Glomerular visceral epithelial cell (primary cell): ENCODE measurements around the gene FAM53A.

Experiments
- DNase-seq: peaks from one replicate; pipeline ENCODE4 v3.0.0-alpha.2; 2016; ENCODE audit errors: extremely low spot score

Gene FAM53A

DNA sequence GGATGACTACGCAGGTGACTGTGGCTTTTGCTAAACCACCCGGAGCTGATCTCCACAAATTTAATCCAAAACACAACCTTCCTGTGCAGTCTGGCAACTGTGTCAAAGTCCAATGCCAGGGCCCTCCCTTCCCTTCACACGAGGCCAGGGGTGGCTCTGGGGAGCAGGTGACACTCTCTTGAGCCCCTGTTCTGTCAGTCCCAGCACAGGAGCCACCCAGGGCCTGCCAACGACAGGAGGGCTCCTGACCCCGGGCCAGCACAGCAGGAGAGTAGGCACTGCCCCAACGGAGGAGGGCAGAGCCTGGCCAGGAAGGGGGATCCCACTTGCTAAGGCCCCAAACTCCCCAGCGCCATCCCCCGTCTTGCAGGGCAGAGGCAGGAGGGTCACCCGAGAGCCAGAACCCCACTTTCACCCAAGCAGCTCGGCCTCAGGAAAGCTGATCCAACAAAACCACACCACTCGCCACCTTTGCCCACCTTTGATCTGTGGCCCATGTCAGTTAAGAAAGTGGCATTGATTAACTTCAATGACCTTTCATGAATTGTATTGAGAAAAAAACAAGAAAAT is 44.7 kb downstream of the FAM53A start:
- DNase-seq, result no peak

DNA sequence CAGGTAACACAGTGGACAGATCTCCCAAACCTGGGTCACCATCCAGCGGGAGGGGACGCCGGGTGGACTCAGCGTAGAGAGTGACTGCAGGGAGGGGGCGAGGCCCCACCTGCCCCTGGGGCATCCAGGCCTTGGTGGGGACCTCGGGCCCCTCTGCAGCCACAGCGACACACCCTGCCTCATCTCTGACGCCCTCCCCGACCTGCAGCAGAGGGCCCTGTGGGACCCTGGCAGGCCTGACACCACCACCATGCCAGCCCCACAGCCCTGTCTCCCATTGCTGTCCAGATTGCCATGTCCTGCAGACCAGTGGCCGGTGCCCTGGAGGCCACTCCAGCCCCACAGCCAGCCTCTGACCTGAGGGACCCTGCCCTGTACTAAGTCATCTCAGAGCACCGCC is 45.2 kb downstream of the FAM53A start:
- DNase-seq, result no peak

DNA sequence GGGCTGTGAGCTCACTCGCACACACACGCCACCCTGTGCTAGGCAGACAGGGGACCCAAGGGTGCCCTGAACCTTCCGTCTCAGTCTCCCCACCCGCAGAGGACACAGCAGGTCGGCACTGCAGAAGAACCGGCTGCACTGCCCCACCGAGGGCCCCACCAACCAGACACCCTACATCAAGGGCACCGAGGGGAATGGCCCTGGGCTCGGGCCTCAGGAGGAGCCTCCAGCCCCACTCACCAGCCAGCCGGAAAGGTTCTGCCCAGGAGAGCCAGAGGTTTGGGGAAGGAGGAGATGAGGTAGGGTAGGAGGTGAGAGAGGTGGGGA is 45.9 kb downstream of the FAM53A start:
- DNase-seq, result no peak

DNA sequence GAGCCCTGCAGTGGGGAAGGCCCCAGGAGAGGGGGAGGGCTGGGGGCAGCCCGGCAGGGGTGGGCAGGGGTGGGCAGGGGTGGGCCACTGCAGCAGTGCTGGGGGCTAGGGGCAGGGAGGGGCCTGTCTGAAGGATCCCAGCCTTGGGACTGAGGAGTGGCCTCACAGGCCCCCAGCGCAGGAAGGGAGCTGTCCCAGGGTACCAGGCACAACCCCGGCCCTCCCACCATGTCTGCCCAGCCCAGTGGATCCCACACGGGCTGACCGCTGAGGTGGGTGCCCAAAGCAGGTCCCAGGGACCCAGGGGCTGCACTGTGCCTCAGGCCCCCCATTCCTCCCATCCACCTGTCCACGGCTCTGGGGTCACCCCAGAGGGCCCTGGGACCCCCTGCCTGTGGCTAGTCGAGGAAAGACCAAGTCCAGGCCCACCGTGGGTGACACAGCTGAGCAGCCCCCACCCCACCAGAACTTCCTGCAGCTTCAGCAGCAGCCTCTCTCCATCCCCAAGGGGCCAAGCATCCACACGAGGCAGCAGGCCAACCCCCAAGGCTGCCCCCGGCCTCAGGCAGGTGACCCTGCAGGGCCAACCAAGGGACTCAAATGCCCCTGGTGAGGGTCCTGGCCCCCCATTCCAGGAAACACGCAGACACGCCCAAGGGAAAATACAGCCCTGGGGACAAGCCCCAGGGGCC is 46.4 kb downstream of the FAM53A start:
- DNase-seq, result no peak

DNA sequence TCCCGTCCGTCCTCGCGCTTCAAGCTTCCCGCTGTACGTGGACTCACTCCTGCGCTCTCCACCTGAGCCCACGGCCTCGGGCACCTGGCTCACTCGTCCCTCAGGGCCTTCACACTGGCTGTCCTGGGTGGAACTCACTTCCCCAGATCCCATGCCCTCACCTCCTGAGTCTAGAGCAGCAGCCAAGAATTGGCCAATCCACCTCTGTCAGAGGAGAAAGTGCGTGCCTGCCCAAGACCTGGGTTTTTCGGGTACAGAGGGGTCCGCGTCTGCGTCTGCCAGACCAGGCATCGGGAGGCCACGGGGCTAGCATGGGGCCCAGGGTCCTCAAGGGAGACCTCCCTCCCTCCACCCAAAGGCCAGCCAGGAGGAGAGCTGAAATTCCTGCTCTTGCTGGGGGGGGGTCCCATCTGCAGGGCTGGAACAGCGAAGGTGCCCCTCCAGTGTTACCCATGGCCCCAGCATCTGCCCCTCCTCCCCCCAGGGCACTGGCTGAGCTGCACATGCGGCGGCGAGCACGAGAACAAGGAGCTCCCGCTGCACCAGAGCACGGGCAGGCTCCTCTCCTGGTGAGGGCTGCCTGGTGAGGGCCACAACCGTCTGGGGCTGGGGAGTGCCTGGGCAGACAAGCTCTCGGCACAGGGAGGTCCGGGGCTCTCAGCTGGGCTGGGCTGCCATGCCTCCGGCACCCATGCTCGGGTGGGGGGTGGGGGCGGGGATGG is 47.5 kb downstream of the FAM53A start:
- DNase-seq, result no peak

DNA sequence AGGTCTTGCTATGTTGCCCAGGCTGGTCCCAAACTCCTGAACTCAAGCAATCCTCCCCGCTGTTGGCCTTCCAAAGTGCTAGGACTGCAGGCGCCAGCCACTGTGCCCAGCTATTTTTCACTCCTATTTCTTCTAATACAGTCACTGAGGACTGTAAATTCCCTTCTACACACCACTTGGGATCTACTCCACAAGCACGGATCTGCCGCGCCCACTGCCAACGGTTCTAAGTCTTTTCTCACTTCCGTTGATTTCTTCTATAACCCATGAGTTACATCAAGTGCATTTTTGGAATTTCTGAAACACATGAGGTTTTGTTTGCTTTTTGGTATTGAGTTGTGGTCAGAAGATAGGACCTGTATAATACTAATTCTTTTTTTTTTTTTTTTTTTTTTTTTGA is 48.6 kb downstream of the FAM53A start:
- no peak for DNase-seq

DNA sequence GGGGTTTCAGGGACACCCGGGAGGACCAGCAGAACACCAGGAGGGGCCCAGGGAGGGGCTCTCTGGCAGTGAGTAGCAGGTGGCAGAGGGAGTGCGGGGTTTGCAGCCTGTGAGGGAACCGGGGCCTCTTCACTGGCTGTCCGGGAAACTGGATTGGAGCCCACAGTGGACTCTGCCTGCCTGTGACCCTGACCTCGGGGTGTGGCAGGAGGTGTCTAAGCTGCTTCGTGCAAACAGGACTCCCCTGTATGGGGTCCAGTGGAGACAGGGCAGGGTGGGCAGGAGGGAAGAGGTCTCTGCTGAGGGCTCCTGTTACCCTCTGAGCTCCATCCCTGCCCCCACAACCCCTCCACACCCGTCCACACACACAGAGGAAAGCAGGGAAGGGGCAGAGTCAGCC is 50.1 kb downstream of the FAM53A start:
- DNase-seq, result no peak

DNA sequence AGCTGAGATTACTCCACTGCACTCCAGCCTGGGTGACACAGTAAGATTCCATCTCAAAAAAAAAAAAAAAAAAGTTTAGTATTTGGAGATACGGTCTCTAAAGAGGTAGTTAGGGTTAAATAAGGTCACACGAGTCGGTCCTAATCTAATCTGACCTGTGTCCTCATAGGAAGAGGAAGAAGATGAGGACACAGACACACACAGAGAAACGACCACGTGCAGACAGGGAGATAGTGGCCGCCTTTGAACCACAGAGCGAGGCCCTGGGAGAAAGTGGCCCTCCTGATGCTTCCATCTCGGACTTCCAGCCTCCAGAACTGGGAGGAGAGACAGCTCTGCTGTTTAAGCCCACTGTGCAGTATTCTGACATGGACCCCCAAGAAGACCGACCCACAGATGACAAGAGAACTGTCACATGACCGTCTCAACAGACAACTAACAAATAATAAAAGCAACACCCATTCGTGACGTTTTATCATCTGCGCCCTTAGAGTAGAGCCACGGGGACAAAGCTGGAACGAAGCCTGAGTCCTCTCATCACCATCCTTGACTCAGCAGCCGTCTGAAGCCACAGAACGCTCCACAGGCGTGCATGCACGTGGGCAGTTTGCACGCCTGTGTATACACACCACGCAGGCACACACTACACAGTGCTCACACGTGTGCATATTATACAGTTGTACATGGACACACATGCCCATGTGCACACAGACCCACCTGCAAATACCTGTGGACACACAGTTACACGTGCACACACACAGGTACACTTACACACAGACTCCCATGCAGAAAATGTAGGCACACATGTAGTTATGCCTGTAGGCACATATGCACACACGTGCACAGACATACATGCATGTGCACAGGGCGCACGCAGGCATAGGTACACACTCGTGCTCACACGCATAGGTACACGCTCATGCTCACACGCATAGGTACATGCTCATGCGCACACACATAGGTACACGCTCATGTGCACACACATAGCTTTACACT is 51.7 kb downstream of the FAM53A start:
- no peak for DNase-seq

DNA sequence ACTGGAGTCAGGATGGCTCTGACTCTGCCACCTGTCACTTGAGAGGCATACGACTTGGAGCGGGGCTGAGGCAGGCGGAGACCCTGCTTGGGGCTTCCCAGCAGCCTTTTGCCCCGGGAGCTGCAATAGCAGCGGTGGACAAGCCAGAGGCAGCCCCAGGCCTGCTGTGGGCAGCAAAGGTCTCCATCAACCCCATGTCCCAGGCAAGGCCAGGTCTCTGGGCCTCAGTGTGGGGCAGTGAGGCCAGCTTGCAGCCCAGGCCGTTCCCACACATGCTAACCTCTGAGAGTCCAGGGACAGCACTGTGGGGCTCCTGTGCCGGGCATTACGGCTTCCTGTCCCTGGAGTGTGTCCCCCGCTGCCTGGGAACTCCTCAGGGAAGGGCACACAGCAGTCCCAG is 53.0 kb downstream of the FAM53A start:
- no peak for DNase-seq

DNA sequence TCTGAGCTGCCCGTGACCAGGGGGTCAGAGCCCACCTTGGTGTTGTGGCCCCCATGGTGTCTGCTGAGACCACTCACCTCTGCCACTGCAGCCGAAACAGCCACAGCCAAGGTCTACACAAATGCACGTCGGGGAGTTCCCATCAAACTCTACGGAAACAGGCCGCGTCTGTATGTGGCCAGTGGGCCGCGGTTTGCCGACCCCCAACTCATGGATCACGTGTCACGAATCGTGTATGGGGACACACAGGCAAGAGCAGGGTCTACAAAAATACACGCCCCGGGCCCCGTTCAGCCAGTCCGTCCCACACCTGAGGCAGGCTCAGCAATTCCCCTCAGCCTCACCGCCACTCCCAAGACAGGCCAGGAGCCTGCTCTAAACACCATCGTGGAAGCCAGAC is 53.8 kb downstream of the FAM53A start:
- no peak for DNase-seq

DNA sequence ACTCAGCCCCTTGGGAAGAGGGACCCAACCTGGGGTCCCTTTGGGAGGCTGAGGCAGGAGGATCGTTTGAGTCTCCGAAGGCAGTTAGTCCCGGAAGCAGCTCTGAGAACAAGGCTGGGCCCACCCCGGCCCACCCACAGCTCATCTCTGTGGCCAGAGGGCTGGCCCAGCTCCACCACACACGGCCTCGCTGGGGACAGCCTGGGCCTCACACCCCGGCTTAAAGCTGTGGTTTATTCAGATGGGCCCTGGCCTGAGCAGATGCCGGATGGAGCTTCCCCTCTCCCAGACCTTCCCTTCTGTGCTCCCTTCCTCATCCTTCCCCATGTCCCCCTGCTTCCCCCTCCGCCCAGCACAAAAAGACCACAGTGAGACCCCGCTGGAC is 54.4 kb downstream of the FAM53A start:
- no peak for DNase-seq

DNA sequence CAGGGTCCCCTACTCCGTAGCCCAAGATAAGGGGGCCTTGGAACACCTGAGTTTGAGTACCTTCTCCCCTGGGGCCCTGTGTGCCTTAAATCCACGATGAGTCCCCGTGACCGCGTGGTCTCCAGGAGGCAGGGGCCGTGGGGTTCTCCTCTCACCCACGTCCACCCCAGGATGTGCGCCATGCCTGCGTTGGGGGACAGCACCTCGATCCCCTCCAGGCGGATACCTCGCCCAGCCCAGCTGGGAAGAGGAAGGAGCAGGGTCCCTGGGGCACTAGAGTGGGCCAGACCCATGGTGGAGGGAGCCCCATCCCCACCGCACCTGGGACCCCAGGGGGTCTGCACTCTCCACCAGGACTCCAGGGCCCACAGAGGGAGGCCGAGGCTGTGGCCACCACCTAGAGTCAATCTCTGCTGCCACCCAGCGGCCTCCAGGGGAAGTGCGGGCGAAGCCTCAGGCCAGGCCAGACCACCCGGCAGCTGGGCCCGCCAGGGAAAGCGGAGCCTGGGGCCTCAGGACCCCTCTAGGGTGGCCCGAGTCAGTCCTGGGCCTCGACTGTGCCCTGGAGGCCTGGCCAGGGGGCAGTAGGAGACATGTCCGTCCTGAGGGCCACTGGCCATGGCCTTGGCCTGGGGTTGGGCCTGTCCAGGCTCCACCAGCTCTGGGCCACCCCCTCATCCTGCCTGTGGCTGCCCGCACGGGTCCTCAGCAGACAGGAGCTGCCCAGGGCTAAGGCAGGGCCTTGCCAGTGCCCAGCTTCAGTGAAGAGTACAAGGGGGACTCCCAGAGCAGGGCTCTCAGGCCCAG is 55.0 kb downstream of the FAM53A start:
- DNase-seq, result peak; percentile 49

DNA sequence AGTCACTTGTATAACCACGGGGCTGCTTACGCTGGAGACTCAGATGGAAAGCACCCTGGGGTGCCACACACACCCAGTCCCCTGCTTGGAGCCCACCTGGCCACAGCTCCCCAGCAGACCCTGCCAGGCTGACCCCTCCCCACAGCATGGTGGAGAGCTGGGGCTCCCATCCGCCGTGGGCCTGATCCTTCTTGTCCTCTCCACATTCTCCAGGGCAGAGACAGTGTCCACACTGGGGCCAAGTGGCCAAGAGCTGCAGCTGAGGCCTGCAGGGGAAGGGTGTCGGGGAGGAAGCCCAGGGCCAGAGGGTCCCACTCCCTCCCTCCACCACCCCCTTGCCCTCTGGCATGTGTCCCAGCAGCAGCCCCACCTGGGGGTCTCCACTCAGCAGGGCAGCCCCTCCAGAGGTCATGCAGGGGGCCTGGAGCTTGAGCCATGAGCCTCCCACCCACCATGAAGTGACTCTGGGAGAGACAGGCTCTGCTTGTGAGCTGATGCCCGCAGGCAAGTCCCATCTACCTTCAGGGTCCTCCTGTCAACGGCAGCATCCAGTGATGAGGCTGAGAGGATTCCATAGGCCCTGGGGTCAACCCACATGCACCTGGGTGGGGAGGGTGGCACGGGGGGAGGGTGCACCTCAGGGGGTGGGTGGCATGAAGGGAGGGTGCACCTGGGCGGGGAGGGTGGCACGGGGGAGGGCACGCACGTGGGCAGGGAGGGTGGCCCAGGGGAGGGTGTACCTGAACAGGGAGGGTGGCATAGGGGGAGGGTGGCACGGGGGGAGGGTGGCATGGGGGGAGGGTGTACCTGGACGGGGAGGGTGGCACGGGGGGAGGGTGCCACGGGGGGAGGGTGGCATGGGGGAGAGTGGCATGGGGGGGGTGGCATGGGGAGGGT is 56.4 kb downstream of the FAM53A start:
- no peak for DNase-seq

DNA sequence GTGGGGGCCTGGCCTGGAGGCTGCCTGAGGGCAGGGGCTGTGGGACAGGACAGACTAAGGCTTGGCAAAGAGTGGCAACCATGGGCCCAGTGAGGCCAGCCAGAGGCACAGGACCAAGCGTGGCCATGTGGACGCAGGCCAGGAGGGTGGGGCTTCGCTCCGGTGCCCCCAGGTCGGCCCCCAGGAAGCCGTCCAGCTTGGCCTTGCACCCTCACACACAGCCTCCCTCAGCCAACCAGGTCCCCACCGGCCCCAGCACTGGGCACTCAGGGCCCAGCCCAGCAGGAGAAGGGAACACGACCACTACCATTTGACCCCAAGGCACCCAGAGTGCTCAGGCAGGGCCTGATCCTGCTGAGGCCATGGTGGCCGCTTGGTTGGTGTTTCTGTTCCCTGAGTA is 57.2 kb downstream of the FAM53A start:
- no peak for DNase-seq

DNA sequence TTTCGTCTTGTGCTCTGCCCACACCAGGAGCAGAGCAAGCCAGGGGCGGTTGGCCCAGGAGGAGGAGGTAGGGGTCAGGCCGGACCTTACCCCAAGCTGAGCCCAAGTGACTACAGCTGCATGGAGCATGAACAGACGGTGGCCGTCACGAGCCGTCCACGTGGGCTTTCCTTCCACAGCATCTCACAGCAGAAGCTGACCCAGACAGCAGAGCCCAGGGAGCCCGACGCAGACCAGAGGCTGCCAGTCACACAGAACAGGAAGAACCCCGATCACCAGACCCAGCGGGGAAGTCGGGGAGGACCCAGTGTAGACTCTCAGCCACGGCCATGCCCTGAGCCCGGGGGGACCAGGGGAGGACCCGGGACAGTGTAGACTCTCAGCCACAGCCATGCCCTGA is 58.0 kb downstream of the FAM53A start:
- DNase-seq, result no peak

DNA sequence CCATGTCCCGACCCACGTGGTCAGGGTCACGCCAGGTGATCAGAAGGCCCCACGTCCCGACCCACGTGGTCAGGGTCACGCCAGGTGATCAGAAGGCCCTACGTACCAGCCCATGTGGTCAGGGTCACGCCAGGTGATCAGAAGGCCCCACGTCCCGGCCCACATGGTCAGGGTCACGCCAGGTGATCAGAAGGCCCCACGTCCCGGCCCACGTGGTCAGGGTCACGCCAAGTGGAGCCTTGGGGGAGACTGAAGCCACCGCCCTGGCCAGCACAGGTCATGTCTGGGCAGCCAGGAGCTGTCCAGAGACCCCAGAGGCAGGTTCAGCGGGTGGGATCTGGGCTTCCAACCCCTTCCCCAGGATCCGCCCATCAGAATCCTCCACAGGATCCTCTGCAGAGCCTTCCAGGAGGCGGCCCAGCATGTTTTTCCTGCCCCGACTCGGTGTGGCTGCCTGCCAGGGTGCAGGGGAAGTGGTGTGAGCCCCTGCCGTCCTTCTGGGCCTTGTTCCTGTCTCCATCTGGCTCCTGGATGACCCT is 58.4 kb downstream of the FAM53A start:
- DNase-seq, result no peak

DNA sequence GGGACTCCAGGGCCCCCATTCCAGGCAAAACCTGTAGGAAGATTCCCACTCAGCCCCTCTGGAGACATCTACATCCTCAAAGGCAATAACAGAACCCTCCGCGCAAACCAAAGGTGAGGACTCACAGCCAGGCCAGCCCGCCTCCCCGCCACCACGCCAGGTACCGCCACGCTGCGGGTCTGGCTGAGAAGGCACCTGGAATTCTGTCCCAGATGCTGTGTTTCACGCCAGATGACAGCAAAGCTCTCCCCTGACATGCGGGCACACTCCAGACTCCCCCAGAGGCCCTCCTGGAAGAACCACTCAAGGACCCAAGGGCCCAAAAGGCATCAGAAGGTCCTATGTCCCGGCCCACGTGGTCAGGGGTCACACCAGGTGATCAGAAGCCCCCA is 59.6 kb downstream of the FAM53A start:
- DNase-seq, result no peak

DNA sequence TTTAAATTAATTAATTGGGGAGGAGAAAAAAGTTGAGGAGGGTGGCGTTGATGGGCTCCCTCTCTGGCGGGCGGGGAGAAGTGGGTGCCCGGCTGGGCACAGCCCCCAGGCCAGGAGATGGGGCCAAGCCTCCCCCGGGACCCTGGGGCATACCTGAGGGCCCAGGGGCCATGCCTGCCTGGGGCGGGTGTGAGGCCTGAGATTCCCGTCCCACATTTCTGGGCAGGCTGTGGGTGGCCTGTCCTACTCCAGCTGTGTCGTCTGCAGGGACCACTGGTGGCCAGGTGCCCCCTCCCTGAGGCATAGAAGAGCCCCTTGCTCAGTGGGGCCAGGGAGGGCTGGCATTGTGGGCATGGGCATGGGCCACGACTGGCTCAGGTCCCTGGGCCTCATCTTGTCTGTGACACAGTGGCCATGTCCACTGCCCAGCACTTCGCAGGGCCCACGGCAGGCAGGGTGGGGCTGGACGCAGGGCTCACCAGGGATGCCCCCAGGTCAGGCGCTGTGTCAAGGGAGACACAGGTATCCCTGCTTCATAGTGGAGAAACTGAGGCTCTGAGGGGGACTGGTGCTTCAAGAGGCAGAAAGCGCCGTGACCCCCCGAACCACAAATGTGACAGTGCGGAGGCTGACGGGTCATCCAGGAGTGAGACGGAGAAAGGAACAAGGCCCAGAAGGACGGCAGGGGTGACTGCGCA is 60.1 kb downstream of the FAM53A start:
- no peak for DNase-seq

DNA sequence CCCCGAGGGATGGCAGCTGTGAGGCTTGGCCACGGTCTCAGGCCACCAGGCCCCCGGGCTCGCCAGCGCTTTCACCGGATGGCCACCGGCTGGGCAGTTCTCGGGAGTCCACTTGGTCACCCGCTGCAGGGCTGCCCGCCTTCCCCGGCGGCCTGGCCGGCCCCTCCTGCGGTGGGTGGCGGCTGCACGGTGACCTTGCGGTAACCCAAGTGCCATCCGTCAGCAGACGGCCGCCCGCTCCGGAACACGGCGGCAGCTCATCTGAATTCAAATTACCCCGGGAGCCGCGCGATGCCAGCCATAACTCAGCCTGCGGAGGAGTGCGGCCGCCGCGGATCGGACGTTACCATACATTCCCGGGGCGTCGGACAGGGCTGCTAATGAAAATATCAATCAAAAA is 60.7 kb downstream of the FAM53A start:
- DNase-seq, result no peak

DNA sequence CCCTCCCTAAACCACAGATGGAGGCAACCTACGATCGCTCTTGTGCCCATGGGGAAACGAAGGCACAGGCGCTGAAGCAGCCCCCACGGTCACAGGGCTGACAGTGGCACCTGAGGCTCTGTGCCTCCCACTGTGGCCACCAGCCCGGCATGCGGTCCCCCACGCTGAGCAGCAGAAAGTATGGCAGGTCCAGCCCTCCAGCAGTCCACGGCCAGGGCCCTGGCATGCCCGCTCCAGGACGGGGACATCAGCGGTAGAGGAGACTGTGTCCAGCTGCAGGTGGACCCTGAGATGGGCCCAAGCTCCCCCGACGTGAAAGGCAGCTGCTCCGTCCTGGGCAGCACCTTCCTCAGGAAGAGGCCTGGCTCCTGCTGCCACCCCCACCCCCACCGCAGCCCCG is 61.2 kb downstream of the FAM53A start:
- DNase-seq, result no peak
